Endothelial cell of umbilical vein (primary cell): ENCODE results near the gene MAEA.

ENCODE experiments used
- EZH2 ChIP-seq: IDR thresholded peaks from 2 replicates; pipeline ENCODE4 v1.6.1; 2012; ENCODE audit warnings: borderline replicate concordance, low read depth, mild to moderate bottlenecking, moderate library complexity, low read length, inconsistent platforms; ENCODE audit not compliant: severe bottlenecking
- MYC ChIP-seq: IDR thresholded peaks from one replicate; pipeline ENCODE4 v1.6.1; 2011; ENCODE audit warnings: mild to moderate bottlenecking, low read depth, low read length
- POLR2A ChIP-seq: IDR thresholded peaks from 2 replicates; pipeline ENCODE4 v1.6.1; 2012; ENCODE audit warnings: low read depth, mild to moderate bottlenecking, control low read depth, low read length
- POLR2AphosphoS5 ChIP-seq: IDR thresholded peaks from 2 replicates; pipeline ENCODE4 v1.6.1; 2012; ENCODE audit warnings: low read depth, mild to moderate bottlenecking, control low read depth, low read length, moderate library complexity; ENCODE audit not compliant: insufficient read depth
- TF ChIP-seq, protein P1 (sequence below), 2 donors: IDR thresholded peaks; 1 replicate in 1 of 2; 2 replicates in 1 of 2; pipeline ENCODE4 v1.5.1; 2011; ENCODE audit warnings: low read length in 2 of 2, mild to moderate bottlenecking in 2 of 2, moderate library complexity in 2 of 2, control low read depth in 1 of 2, inconsistent platforms in 1 of 2, low read depth in 1 of 2; ENCODE audit not compliant: insufficient read depth in 1 of 2; ENCODE audit errors: extremely low read depth in 1 of 2

- TF ChIP-seq POLR2A (no peak), EZH2 (no peak), POLR2AphosphoS5 (no peak), MYC (no peak)
- TF ChIP-seq, protein P1, sequence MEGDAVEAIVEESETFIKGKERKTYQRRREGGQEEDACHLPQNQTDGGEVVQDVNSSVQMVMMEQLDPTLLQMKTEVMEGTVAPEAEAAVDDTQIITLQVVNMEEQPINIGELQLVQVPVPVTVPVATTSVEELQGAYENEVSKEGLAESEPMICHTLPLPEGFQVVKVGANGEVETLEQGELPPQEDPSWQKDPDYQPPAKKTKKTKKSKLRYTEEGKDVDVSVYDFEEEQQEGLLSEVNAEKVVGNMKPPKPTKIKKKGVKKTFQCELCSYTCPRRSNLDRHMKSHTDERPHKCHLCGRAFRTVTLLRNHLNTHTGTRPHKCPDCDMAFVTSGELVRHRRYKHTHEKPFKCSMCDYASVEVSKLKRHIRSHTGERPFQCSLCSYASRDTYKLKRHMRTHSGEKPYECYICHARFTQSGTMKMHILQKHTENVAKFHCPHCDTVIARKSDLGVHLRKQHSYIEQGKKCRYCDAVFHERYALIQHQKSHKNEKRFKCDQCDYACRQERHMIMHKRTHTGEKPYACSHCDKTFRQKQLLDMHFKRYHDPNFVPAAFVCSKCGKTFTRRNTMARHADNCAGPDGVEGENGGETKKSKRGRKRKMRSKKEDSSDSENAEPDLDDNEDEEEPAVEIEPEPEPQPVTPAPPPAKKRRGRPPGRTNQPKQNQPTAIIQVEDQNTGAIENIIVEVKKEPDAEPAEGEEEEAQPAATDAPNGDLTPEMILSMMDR (IDR thresholded peaks at IDR 0.05; ENCODE audit: extremely low read depth in 1 of 2, insufficient read depth in 1 of 2, low read depth in 1 of 2, low read length in 2 of 2) = no peak
These were observed 26.3 kb downstream of the MAEA start for GRCh38 chr4:1315836-1316536.
